ENCODE measurements around the gene TMEM59L. TPM values are rescaled to one million over a fixed set of nuclear protein-coding genes. Genes with fewer than 3 reads are reported as not detected.

The TMEM59L gene
- total RNA-seq = not detected in 2 replicates

GRCh38 chr19:18612772-18613588 lies at the start of gene TMEM59L:
Gene TMEM59L, plus strand, starts transcription at chr19:18612870. Its CDS starts 89 bp downstream, at chr19:18612959.
- peaks cover 68% of the 10 kb centered on the region for H3K27me3 Mint-ChIP-seq (ENCODE audit: low read depth)
- no peaks in the 10 kb centered on the region for H3K9me3 Mint-ChIP-seq
- H3K36me3 Mint-ChIP-seq (ENCODE audit: low read depth) = no peaks in the 10 kb centered on the region
- intact Hi-C loops (cut with micrococcal nuclease) = no loop called here
- H3K4me1 Mint-ChIP-seq (ENCODE audit: low read depth) = peaks cover 5% of the 10 kb centered on the region
- no peak for DNase-seq (ENCODE audit: low spot score)
- peak within 1 kb of the TSS; percentile 55 for H3K4me3 Mint-ChIP-seq (ENCODE audit: low read depth)
- no peak within 1 kb of the TSS for H3K27ac Mint-ChIP-seq

- Mint-ChIP-seq H3K4me1 (ENCODE audit: low read depth) (no peaks in the 10 kb centered on the region), H3K27ac (no peak overlapping the region), H3K4me3 (ENCODE audit: low read depth) (no peak overlapping the region), H3K36me3 (ENCODE audit: low read depth) (peaks cover 67% of the 10 kb centered on the region), H3K9me3 (no peaks in the 10 kb centered on the region), H3K27me3 (ENCODE audit: low read depth) (no peaks in the 10 kb centered on the region)
- intact Hi-C loops (cut with micrococcal nuclease) = no loop called here
- DNase-seq (ENCODE audit: low spot score) = no peak
Observed at GRCh38 chr19:18566953-18567352, 45.7 kb upstream of the TMEM59L start.

- intact Hi-C loops (cut with micrococcal nuclease) = no loop called here
- Mint-ChIP-seq H3K27ac (no peak overlapping the region), H3K9me3 (no peaks in the 10 kb centered on the region), H3K27me3 (ENCODE audit: low read depth) (no peaks in the 10 kb centered on the region), H3K4me1 (ENCODE audit: low read depth) (peaks cover 9% of the 10 kb centered on the region), H3K4me3 (ENCODE audit: low read depth) (no peak overlapping the region), H3K36me3 (ENCODE audit: low read depth) (peaks cover 74% of the 10 kb centered on the region)
- DNase-seq (ENCODE audit: low spot score) = no peak
Observed at GRCh38 chr19:18568367-18568766, 44.3 kb upstream of the TMEM59L start.

- intact Hi-C loops (cut with micrococcal nuclease) = loop anchor here (1.0 to 5.0 kb wide), 6 partner anchors 15 to 348 kb away; partner anchors contain the start of genes COPE, DDX49, ELL and FKBP8
- H3K4me3 Mint-ChIP-seq (ENCODE audit: low read depth) = peak within 1 kb of the TSS; percentile 90
- H3K27ac Mint-ChIP-seq = peak within 1 kb of the TSS; percentile 91
- peak; percentile 99 for DNase-seq (ENCODE audit: low spot score)
- H3K9me3 Mint-ChIP-seq = no peaks in the 10 kb centered on the region
- H3K36me3 Mint-ChIP-seq (ENCODE audit: low read depth) = peaks cover 78% of the 10 kb centered on the region
- H3K4me1 Mint-ChIP-seq (ENCODE audit: low read depth) = peaks cover 13% of the 10 kb centered on the region
- H3K27me3 Mint-ChIP-seq (ENCODE audit: low read depth) = no peaks in the 10 kb centered on the region
Observed at GRCh38 chr19:18571564-18572344, 40.9 kb upstream of the TMEM59L start, which contains the start of gene UBA52. Gene UBA52, plus strand, starts transcription at chr19:18571857. Its CDS starts 1,444 bp downstream, at chr19:18573301.

GRCh38 chr19:18574691-18575291 lies 37.9 kb upstream of the TMEM59L start:
- Mint-ChIP-seq H3K4me1 (ENCODE audit: low read depth) (peaks cover 19% of the 10 kb centered on the region), H3K36me3 (ENCODE audit: low read depth) (peaks cover 72% of the 10 kb centered on the region)
- intact Hi-C loops (cut with micrococcal nuclease) = loop anchor here (5.0 kb wide), 1 partner anchor 97 kb away; no protein-coding TSS in a partner anchor

GRCh38 chr19:18576383-18576782 lies 36.3 kb upstream of the TMEM59L start:
- H3K27me3 Mint-ChIP-seq (ENCODE audit: low read depth) = no peaks in the 10 kb centered on the region
- no peak overlapping the region for H3K4me3 Mint-ChIP-seq (ENCODE audit: low read depth)
- peaks cover 66% of the 10 kb centered on the region for H3K36me3 Mint-ChIP-seq (ENCODE audit: low read depth)
- intact Hi-C loops (cut with micrococcal nuclease) = no loop called here
- H3K9me3 Mint-ChIP-seq = no peaks in the 10 kb centered on the region
- no peak for DNase-seq (ENCODE audit: low spot score)
- no peak overlapping the region for H3K27ac Mint-ChIP-seq
- peaks cover 19% of the 10 kb centered on the region for H3K4me1 Mint-ChIP-seq (ENCODE audit: low read depth)

More at GRCh38 chr19:18574691-18575291, 37.9 kb upstream of the TMEM59L start:
- DNase-seq (ENCODE audit: low spot score) = no peak
- Mint-ChIP-seq H3K27ac (no peak overlapping the region), H3K4me3 (ENCODE audit: low read depth) (peak overlapping the region; percentile 14), H3K9me3 (no peaks in the 10 kb centered on the region), H3K27me3 (ENCODE audit: low read depth) (no peaks in the 10 kb centered on the region)

- H3K27ac Mint-ChIP-seq = no peak overlapping the region
- no peak overlapping the region for H3K4me3 Mint-ChIP-seq (ENCODE audit: low read depth)
- peaks cover 55% of the 10 kb centered on the region for H3K36me3 Mint-ChIP-seq (ENCODE audit: low read depth)
- intact Hi-C loops (cut with micrococcal nuclease) = no loop called here
- peaks cover 18% of the 10 kb centered on the region for H3K4me1 Mint-ChIP-seq (ENCODE audit: low read depth)
- H3K27me3 Mint-ChIP-seq (ENCODE audit: low read depth) = no peaks in the 10 kb centered on the region
- no peak for DNase-seq (ENCODE audit: low spot score)
- H3K9me3 Mint-ChIP-seq = no peaks in the 10 kb centered on the region
Observed at GRCh38 chr19:18577365-18577914, 35.2 kb upstream of the TMEM59L start.

- Mint-ChIP-seq H3K4me3 (ENCODE audit: low read depth) (no peak overlapping the region), H3K27ac (no peak overlapping the region), H3K9me3 (no peaks in the 10 kb centered on the region), H3K27me3 (ENCODE audit: low read depth) (no peaks in the 10 kb centered on the region), H3K36me3 (ENCODE audit: low read depth) (peaks cover 27% of the 10 kb centered on the region), H3K4me1 (ENCODE audit: low read depth) (peaks cover 6% of the 10 kb centered on the region)
- DNase-seq (ENCODE audit: low spot score) = no peak
- intact Hi-C loops (cut with micrococcal nuclease) = no loop called here
Observed at GRCh38 chr19:18580311-18580710, 32.4 kb upstream of the TMEM59L start.

- intact Hi-C loops (cut with micrococcal nuclease) = no loop called here
- Mint-ChIP-seq H3K9me3 (no peaks in the 10 kb centered on the region), H3K4me3 (ENCODE audit: low read depth) (peak overlapping the region; percentile 10), H3K4me1 (ENCODE audit: low read depth) (peaks cover 30% of the 10 kb centered on the region), H3K27ac (no peak overlapping the region), H3K27me3 (ENCODE audit: low read depth) (no peaks in the 10 kb centered on the region), H3K36me3 (ENCODE audit: low read depth) (peaks cover 17% of the 10 kb centered on the region)
- no peak for DNase-seq (ENCODE audit: low spot score)
Observed at GRCh38 chr19:18586306-18586705, 26.4 kb upstream of the TMEM59L start.

GRCh38 chr19:18587561-18587960 lies 25.1 kb upstream of the TMEM59L start:
- intact Hi-C loops (cut with micrococcal nuclease) = no loop called here
- no peaks in the 10 kb centered on the region for H3K9me3 Mint-ChIP-seq
- DNase-seq (ENCODE audit: low spot score) = no peak
- peaks cover 25% of the 10 kb centered on the region for H3K36me3 Mint-ChIP-seq (ENCODE audit: low read depth)
- H3K4me1 Mint-ChIP-seq (ENCODE audit: low read depth) = peaks cover 30% of the 10 kb centered on the region
- peak overlapping the region; percentile 93 for H3K27ac Mint-ChIP-seq
- H3K4me3 Mint-ChIP-seq (ENCODE audit: low read depth) = peak overlapping the region; percentile 84
- H3K27me3 Mint-ChIP-seq (ENCODE audit: low read depth) = no peaks in the 10 kb centered on the region

GRCh38 chr19:18587962-18588610 lies 24.6 kb upstream of the TMEM59L start:
- intact Hi-C loops (cut with micrococcal nuclease) = loop anchor here (1.0 to 2.0 kb wide), 2 partner anchors 43 to 66 kb away; partner anchors contain the start of gene ELL

More at GRCh38 chr19:18587962-18588610, 24.6 kb upstream of the TMEM59L start:
- Mint-ChIP-seq H3K4me3 (ENCODE audit: low read depth) (peak overlapping the region; percentile 84), H3K36me3 (ENCODE audit: low read depth) (peaks cover 27% of the 10 kb centered on the region), H3K27me3 (ENCODE audit: low read depth) (no peaks in the 10 kb centered on the region), H3K27ac (peak overlapping the region; percentile 93), H3K9me3 (no peaks in the 10 kb centered on the region), H3K4me1 (ENCODE audit: low read depth) (peaks cover 30% of the 10 kb centered on the region)
- DNase-seq (ENCODE audit: low spot score) = no peak
